ENCODE data around the gene LYST. TPM values are rescaled to one million over a fixed set of nuclear protein-coding genes. Genes with fewer than 3 reads are reported as not detected.

LYST gene
- total RNA-seq, 1 experiment from 2014 or later, result 1.7 TPM

DNA sequence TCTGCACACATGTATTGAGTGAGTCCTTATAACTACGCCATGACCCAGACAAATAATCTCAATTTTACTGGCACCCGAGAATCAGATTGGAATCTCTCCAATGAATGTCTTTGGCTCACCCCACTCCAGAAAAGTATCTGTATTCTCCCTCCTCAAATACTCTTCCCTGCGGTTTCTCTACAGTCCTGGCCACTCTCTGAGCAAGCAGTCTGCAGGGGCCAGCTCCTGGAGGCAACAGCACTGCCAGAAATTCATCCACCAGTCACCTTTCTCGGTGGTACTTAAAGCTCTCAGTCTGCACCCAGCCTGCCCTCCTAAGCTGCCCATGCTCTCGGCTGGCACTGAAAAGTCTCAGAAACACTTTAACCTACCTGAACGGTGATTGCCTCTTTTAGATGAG, 16.1 kb upstream of the LYST start:
- TF ChIP-seq EZH2 (IDR thresholded peaks at IDR 0.05; ENCODE audit: borderline replicate concordance, low read depth, low read length, poor library complexity, severe bottlenecking), result no peak
- TF ChIP-seq, protein P1, sequence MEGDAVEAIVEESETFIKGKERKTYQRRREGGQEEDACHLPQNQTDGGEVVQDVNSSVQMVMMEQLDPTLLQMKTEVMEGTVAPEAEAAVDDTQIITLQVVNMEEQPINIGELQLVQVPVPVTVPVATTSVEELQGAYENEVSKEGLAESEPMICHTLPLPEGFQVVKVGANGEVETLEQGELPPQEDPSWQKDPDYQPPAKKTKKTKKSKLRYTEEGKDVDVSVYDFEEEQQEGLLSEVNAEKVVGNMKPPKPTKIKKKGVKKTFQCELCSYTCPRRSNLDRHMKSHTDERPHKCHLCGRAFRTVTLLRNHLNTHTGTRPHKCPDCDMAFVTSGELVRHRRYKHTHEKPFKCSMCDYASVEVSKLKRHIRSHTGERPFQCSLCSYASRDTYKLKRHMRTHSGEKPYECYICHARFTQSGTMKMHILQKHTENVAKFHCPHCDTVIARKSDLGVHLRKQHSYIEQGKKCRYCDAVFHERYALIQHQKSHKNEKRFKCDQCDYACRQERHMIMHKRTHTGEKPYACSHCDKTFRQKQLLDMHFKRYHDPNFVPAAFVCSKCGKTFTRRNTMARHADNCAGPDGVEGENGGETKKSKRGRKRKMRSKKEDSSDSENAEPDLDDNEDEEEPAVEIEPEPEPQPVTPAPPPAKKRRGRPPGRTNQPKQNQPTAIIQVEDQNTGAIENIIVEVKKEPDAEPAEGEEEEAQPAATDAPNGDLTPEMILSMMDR (conservative IDR thresholded peaks at IDR 0.05; ENCODE audit: low read depth, low read length), result no peak
- H3K4me1 ChIP-seq (ENCODE audit: insufficient read depth, low read length, poor library complexity, severe bottlenecking), result no peaks in the 10 kb centered on the region
- no peaks in the 10 kb centered on the region for H3K36me3 ChIP-seq (ENCODE audit: insufficient read depth, low read length, poor library complexity, severe bottlenecking)
- ChIA-PET CTCF (no interaction called here), POLR2A (ENCODE audit: low non-redundant PET) (no interaction called here)
- no peak overlapping the region for H3K27ac ChIP-seq (ENCODE audit: low read depth, low read length, poor library complexity, severe bottlenecking)
- intact Hi-C loops (cut with micrococcal nuclease; ENCODE audit: unreplicated experiment), result no loop called here
- DNase-seq (ENCODE audit: low spot score), result no peak
- no TSS peak for BruUV-seq (replicated peaks)
- H3K4me3 ChIP-seq (ENCODE audit: low read depth, low read length, poor library complexity, severe bottlenecking), result no peak overlapping the region
- H3K27me3 ChIP-seq (replicated peaks; ENCODE audit: insufficient read depth, low read depth, low read length, poor library complexity), result no peaks in the 10 kb centered on the region
- no peaks in the 10 kb centered on the region for H3K9me3 ChIP-seq (ENCODE audit: low read depth, low read length, poor library complexity, severe bottlenecking)

DNA sequence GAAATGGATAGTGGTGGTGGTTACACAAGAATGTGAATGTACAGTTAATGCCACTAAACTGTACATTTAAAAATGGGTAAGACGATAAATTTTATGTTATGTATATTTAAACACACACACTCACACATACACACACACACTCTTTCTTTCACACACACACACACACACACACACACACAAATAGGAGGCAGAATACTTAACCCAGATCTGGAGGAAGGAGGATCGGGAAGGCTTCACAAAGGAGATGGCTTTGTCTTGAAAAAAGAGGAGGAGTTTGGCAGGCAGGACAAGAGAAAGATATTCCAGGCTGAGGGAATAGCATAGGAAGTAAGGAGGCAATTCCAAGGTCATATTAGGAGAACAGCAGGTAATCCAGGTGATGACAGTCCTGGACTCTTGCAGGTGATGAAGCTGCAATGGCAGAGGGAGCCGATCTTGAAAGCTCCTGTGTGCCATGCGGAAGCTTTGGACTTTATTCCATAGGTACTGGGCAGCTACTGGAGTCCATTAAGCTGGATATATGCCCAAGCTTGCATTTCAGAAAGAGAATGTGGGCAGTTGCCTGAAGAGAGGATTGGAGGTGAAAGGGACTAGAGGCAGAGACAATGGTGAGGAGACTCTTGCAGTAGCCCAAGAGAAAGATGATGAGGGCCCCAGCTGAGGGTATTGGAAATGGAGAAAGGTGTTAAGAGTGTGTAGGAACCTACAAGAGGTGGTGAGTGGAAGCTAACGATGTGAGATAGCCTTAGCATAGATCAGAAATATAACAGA, 15.4 kb upstream of the LYST start:
- no peaks in the 10 kb centered on the region for H3K4me1 ChIP-seq (ENCODE audit: insufficient read depth, low read length, poor library complexity, severe bottlenecking)
- no peaks in the 10 kb centered on the region for H3K27me3 ChIP-seq (replicated peaks; ENCODE audit: insufficient read depth, low read depth, low read length, poor library complexity)
- POLR2A ChIA-PET (ENCODE audit: low non-redundant PET), result no interaction called here

DNA sequence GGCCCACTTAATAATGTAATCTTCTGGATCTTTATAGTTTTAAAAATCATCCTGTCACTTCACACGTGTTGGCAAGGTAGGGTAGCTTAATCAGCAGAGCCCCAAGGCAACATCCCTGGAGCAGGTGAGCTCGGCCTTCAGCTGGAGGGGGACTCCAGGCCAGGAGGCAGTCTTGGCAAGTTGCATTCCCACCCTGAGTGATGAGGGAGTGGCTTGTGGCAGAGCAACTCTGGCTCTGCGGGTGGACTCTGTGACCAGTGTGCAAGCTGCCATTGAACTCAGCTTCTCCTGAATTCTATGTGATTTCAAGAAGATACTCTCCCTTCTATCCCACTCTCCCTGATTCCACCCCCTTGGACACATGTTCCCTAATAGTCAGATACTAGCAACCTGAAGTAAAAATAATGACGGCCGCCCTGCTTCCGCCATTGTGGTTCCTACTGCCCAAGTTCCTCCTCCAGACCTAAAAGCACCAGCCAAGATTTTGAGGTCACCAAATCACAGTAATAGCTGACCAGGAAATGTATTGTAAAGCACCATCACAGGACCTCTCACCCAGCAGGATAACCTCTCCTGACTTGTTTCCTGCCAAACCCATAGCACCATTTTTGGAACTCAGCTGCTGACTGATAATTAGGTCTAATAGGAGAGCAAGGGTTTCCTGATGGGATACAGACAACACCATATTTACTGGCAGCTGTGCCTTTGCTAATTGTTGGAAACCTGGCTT, 11.5 kb upstream of the LYST start:
- DNase-seq (ENCODE audit: low spot score), result no peak
- no peak for TF ChIP-seq EZH2 (IDR thresholded peaks at IDR 0.05; ENCODE audit: borderline replicate concordance, low read depth, low read length, poor library complexity, severe bottlenecking)
- TF ChIP-seq, protein P1 (conservative IDR thresholded peaks at IDR 0.05; ENCODE audit: low read depth, low read length), result no peak
- no peaks in the 10 kb centered on the region for H3K36me3 ChIP-seq (ENCODE audit: insufficient read depth, low read length, poor library complexity, severe bottlenecking)
- intact Hi-C loops (cut with micrococcal nuclease; ENCODE audit: unreplicated experiment), result no loop called here
- no peaks in the 10 kb centered on the region for H3K27me3 ChIP-seq (replicated peaks; ENCODE audit: insufficient read depth, low read depth, low read length, poor library complexity)
- no TSS peak for BruUV-seq (replicated peaks)
- H3K4me3 ChIP-seq (ENCODE audit: low read depth, low read length, poor library complexity, severe bottlenecking), result no peak overlapping the region
- CTCF ChIA-PET, result no interaction called here
- no peaks in the 10 kb centered on the region for H3K9me3 ChIP-seq (ENCODE audit: low read depth, low read length, poor library complexity, severe bottlenecking)
- POLR2A ChIA-PET (ENCODE audit: low non-redundant PET), result no interaction called here
- no peaks in the 10 kb centered on the region for H3K4me1 ChIP-seq (ENCODE audit: insufficient read depth, low read length, poor library complexity, severe bottlenecking)
- H3K27ac ChIP-seq (ENCODE audit: low read depth, low read length, poor library complexity, severe bottlenecking), result no peak overlapping the region

More for the DNA sequence above, 15.4 kb upstream of the LYST start:
- no peak for TF ChIP-seq EZH2 (IDR thresholded peaks at IDR 0.05; ENCODE audit: borderline replicate concordance, low read depth, low read length, poor library complexity, severe bottlenecking)
- TF ChIP-seq, protein P1 (conservative IDR thresholded peaks at IDR 0.05; ENCODE audit: low read depth, low read length), result no peak
- CTCF ChIA-PET, result no interaction called here
- BruUV-seq (replicated peaks), result no TSS peak
- Histone ChIP-seq H3K36me3 (ENCODE audit: insufficient read depth, low read length, poor library complexity, severe bottlenecking) (no peaks in the 10 kb centered on the region), H3K4me3 (ENCODE audit: low read depth, low read length, poor library complexity, severe bottlenecking) (no peak overlapping the region), H3K27ac (ENCODE audit: low read depth, low read length, poor library complexity, severe bottlenecking) (no peak overlapping the region), H3K9me3 (ENCODE audit: low read depth, low read length, poor library complexity, severe bottlenecking) (no peaks in the 10 kb centered on the region)
- no peak for DNase-seq (ENCODE audit: low spot score)
- intact Hi-C loops (cut with micrococcal nuclease; ENCODE audit: unreplicated experiment), result no loop called here
